ENCODE results near the gene PRKCZ. TPM values are rescaled to one million over a fixed set of nuclear protein-coding genes. Genes with fewer than 3 reads are reported as not detected.

PRKCZ gene
- total and polyA plus RNA-seq, 12 donors = 8.4 to 18.4 (median 14.5) TPM

- no peaks in the 10 kb centered on the region for H3K9me3 ChIP-seq
- H3K36me3 ChIP-seq = peaks cover 0 to 2% (median 0%) of the 10 kb centered on the region in 9 donors
- peaks cover 0 to 45% (median 0%) of the 10 kb centered on the region in 9 donors for H3K4me1 ChIP-seq
- intact Hi-C loops (cut with DNase I) = no loop called here
- 57 to 70% methylated on average over 14 of the region's 14 CpGs for WGBS, 2 donors
- ATAC-seq (peak in 7 of 8 donors; percentile 21 to 79 (median 45)), DNase-seq (no peak)
- no peak for TF ChIP-seq CTCF (IDR thresholded peaks at IDR 0.05)
- no peaks in the 10 kb centered on the region for H3K27me3 ChIP-seq
- H3K4me3 ChIP-seq = peak overlapping the region in 1 of 10 donors; percentile 33
- peak overlapping the region in 3 of 10 donors; percentile 7 to 88 (median 44) for H3K27ac ChIP-seq
Measured at GRCh38 chr1:2148691-2149090, 98.5 kb downstream of the PRKCZ start.

- TF ChIP-seq CTCF (IDR thresholded peaks at IDR 0.05) = no peak
- WGBS, 2 donors = 90 to 94% methylated on average over 19 of the region's 19 CpGs
- Histone ChIP-seq H3K4me1 (peaks cover 0 to 42% (median 0%) of the 10 kb centered on the region in 9 donors), H3K27ac (peak overlapping the region in 2 of 10 donors; percentile 44 to 88), H3K36me3 (no peaks in the 10 kb centered on the region), H3K4me3 (peak overlapping the region in 1 of 10 donors; percentile 18), H3K9me3 (no peaks in the 10 kb centered on the region), H3K27me3 (no peaks in the 10 kb centered on the region)
- DNase-seq = no peak
- ATAC-seq = peak in 1 of 8 donors; percentile 25
- intact Hi-C loops (cut with DNase I) = no loop called here
Measured at GRCh38 chr1:2150801-2151200, 100.6 kb downstream of the PRKCZ start.

- peaks cover 0 to 42% (median 0%) of the 10 kb centered on the region in 9 donors for H3K4me1 ChIP-seq
Measured at GRCh38 chr1:2151252-2151651, 101.0 kb downstream of the PRKCZ start.

DNA sequence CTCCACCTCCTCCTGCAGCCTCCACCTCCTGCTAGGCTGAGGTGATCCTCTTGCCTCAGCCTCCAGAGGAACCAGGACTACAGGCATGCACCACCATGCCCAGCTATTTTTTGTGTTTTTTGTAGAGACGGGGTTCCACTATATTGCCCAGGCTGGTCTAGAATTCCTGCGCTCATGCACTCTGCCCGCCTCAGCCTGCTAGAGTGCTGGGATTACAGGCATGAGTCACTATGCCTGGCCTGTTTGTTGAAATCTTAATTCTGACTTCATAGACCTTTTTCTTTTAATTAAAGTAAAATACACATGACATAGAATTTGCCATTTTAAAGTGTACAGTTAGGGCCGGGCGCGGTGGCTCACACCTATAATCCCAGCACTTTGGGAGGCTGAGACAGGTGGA, 101.7 kb downstream of the PRKCZ start:
- Histone ChIP-seq H3K4me3 (no peak overlapping the region), H3K9me3 (no peaks in the 10 kb centered on the region), H3K4me1 (peaks cover 0 to 42% (median 0%) of the 10 kb centered on the region in 9 donors), H3K27me3 (no peaks in the 10 kb centered on the region), H3K27ac (peak overlapping the region in 1 of 10 donors; percentile 88), H3K36me3 (no peaks in the 10 kb centered on the region)
- TF ChIP-seq CTCF (IDR thresholded peaks at IDR 0.05) = no peak
- WGBS, 2 donors = 90 to 93% methylated on average over 6 of the region's 6 CpGs
- intact Hi-C loops (cut with DNase I) = no loop called here
- no peak for DNase-seq
- no peak for ATAC-seq

More at GRCh38 chr1:2151252-2151651, 101.0 kb downstream of the PRKCZ start:
- WGBS, 2 donors = 65 to 71% methylated on average over 10 of the region's 10 CpGs
- H3K36me3 ChIP-seq = no peaks in the 10 kb centered on the region
- H3K27me3 ChIP-seq = no peaks in the 10 kb centered on the region
- no peak for TF ChIP-seq CTCF (IDR thresholded peaks at IDR 0.05)
- peak overlapping the region in 1 of 10 donors; percentile 88 for H3K27ac ChIP-seq
- intact Hi-C loops (cut with DNase I) = no loop called here
- DNase-seq (no peak), ATAC-seq (peak in 4 of 8 donors; percentile 18 to 68 (median 62))
- H3K9me3 ChIP-seq = no peaks in the 10 kb centered on the region
- peak overlapping the region in 1 of 10 donors; percentile 18 for H3K4me3 ChIP-seq
